Gastroesophageal sphincter (tissue), 3 donors: ENCODE data around the gene RERE.

Source experiments
- POLR2A ChIP-seq, 2 donors: fragments of 450-650 bp; IDR thresholded peaks; one replicate each; pipeline ENCODE4 v1.6.1; 2017; ENCODE audit warnings: antibody characterized with exemption in 2 of 2, mild to moderate bottlenecking in 2 of 2, moderate library complexity in 1 of 2
- TF ChIP-seq, protein P1 (sequence below), 4 experiments: fragments of 200-600 bp in 2 of 4; fragments of 450-650 bp in 2 of 4; sonication (generic) in 1 of 4; IDR thresholded peaks; one replicate each; pipeline ENCODE4 v1.5.1; 2017 to 2019; ENCODE audit warnings: antibody characterized with exemption in 4 of 4, mild to moderate bottlenecking in 2 of 4, moderate library complexity in 2 of 4

DNA sequence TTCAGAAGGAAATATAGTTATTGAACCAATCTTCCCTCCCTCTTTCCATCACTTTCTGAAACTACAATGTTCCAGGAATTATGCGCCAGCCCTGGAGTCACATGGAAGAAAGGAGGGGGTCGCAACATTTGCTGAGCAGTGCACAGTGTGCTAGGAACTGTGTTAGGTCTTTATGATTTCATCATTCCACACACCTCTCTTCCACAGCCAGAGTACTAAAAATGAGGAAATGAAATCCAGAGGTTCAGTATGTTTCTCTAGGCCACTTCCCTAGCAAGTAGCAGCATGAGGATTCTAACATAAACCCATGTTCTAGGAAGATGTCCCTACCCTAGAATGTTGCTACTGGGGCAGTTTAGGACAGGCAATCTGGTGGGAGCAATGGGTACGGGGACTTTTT lies 341.4 kb downstream of the RERE start:
- TF ChIP-seq, protein P1, sequence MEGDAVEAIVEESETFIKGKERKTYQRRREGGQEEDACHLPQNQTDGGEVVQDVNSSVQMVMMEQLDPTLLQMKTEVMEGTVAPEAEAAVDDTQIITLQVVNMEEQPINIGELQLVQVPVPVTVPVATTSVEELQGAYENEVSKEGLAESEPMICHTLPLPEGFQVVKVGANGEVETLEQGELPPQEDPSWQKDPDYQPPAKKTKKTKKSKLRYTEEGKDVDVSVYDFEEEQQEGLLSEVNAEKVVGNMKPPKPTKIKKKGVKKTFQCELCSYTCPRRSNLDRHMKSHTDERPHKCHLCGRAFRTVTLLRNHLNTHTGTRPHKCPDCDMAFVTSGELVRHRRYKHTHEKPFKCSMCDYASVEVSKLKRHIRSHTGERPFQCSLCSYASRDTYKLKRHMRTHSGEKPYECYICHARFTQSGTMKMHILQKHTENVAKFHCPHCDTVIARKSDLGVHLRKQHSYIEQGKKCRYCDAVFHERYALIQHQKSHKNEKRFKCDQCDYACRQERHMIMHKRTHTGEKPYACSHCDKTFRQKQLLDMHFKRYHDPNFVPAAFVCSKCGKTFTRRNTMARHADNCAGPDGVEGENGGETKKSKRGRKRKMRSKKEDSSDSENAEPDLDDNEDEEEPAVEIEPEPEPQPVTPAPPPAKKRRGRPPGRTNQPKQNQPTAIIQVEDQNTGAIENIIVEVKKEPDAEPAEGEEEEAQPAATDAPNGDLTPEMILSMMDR (IDR thresholded peaks at IDR 0.05): no peak
- no peak for TF ChIP-seq POLR2A (IDR thresholded peaks at IDR 0.05)
